H1 (cell line): ENCODE measurements around the gene FBXO2. TPM values are rescaled to one million over a fixed set of nuclear protein-coding genes. Genes with fewer than 3 reads are reported as not detected.

Experiments used
- ATF2 ChIP-seq: IDR thresholded peaks from 2 replicates; pipeline ENCODE4 v1.6.1; 2012; ENCODE audit warnings: low read length, inconsistent platforms
- BACH1 ChIP-seq: IDR thresholded peaks from 2 replicates; pipeline ENCODE4 v1.6.1; 2012; ENCODE audit warnings: low read length, improper control_type of control experiment
- BCL11A ChIP-seq, 2 experiments: IDR thresholded peaks; one replicate each; pipeline ENCODE4 v1.6.1; 2011; ENCODE audit warnings: low read depth in 2 of 2, low read length in 2 of 2, mild to moderate bottlenecking in 2 of 2
- POLR2A ChIP-seq, 2 experiments: IDR thresholded peaks; 1 replicate in 1 of 2; 2 replicates in 1 of 2; pipeline ENCODE4 v1.6.1; 2011; ENCODE audit warnings: low read depth in 2 of 2, low read length in 2 of 2, mild to moderate bottlenecking in 2 of 2; ENCODE audit errors: control extremely low read depth in 1 of 2
- RAD21 ChIP-seq, 2 experiments: IDR thresholded peaks in 1 of 2; conservative IDR thresholded peaks in 1 of 2; 2 replicates each; pipeline ENCODE4 v1.6.1; 2011; ENCODE audit warnings: low read depth in 2 of 2, low read length in 2 of 2, improper control_type of control experiment in 1 of 2, inconsistent platforms in 1 of 2, mild to moderate bottlenecking in 1 of 2, moderate library complexity in 1 of 2
- SAP30 ChIP-seq: fragments of 300-600 bp; sonication (generic); IDR thresholded peaks from 2 replicates; pipeline ENCODE4 v1.7.1; 2012; ENCODE audit warnings: low read length, moderate library complexity, mild to moderate bottlenecking, inconsistent platforms; ENCODE audit not compliant: insufficient read depth, insufficient replicate concordance
- TAF1 ChIP-seq: IDR thresholded peaks from 2 replicates; pipeline ENCODE4 v1.6.1; 2011; ENCODE audit warnings: mild to moderate bottlenecking, low read depth, low read length
- TCF12 ChIP-seq: IDR thresholded peaks from 2 replicates; pipeline ENCODE4 v1.6.1; 2011; ENCODE audit warnings: low read depth, mild to moderate bottlenecking, low read length
- TEAD4 ChIP-seq: IDR thresholded peaks from 2 replicates; pipeline ENCODE4 v1.6.1; 2012; ENCODE audit warnings: low read depth, low read length, inconsistent platforms, mixed read lengths
- USF2 ChIP-seq: IDR thresholded peaks from 2 replicates; pipeline ENCODE4 v1.6.1; 2011; ENCODE audit warnings: low read length, improper control_type of control experiment
- ZNF274 ChIP-seq: IDR thresholded peaks from 2 replicates; pipeline ENCODE4 v1.7.0; 2012; ENCODE audit warnings: low read length, borderline replicate concordance; ENCODE audit errors: extremely low read depth
- polyA plus RNA-seq, 7 experiments: library from polyadenylated mRNA; depleted of rRNA in 3 of 7; stranded (reverse) in 5 of 7; unstranded in 2 of 7; fragments of >200 nt in 5 of 7; fragments of 200-250 nt in 2 of 7; gene quantifications; 1 replicate in 5 of 7; 2 replicates in 1 of 7; 4 replicates in 1 of 7; pipeline versions ENCODE4 v1.2.1 to v1.2.3, GENCODE V29; 2011 to 2013; ENCODE audit warnings: missing spikeins in 2 of 7, mixed read lengths in 2 of 7
- total RNA-seq: library from RNA; stranded (reverse); fragmentation: NEBNext Ultra II Directional; extraction: Animal tissue kit (Norgen Biotek cat#: 25700); gene quantifications from 2 replicates; pipeline ENCODE4 v1.2.1, GENCODE V29; 2021

FBXO2 gene
- total and polyA plus RNA-seq, 2 of the 8 experiments (the other 6 are each of a cell fraction or from before 2014, with no cell fraction given), result 51.3 to 57.9 TPM

DNA sequence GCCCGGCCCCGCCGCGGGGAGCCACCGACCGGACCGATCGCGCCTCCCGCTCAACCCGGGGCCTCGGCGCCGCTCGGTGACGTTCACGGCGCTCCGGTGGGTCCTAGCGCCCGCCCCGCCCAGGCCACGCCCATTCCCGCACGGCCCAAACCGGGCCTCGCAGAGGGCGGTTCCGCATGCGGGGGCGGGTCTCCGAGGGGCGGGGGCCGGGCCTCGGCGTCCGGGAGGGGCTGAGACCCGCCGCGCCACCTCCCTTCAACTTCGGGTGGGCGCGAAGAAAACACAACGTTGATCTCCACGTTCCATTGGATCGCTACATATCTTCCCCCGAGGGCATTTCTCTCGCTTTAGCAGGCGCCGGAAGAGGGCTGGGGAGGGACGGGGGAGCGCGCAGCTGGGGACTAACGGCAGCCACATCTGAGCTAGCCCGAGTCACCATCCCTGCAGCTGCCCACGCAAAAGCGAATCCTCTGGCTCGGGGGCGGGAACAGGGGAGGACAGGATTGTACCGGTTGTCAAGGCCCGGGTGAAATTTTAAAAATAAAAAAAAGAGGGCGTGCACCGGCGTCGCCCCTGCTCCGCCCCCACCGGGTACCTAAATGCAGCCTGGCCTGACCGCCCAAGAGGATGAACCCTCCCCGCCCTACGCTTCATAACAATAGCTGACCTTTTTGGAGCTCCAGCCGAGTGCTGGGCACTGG, 27.0 kb upstream of the FBXO2 start, which contains the start of gene MAD2L2 (continued):
- TF ChIP-seq SAP30 (peak; percentile 40), TCF12 (no peak), TAF1 (peak; percentile 47), BCL11A (IDR thresholded peaks at IDR 0.05; ENCODE audit: low read depth in 2 of 2, low read length in 2 of 2) (no peak), TEAD4 (no peak), RAD21 (IDR thresholded peaks at IDR 0.05 in 1 of 2, conservative IDR thresholded peaks at IDR 0.05 in 1 of 2; ENCODE audit: low read depth in 2 of 2, low read length in 2 of 2) (no peak), ATF2 (no peak), USF2 (no peak), ZNF274 (no peak), POLR2A (IDR thresholded peaks at IDR 0.05; ENCODE audit: control extremely low read depth in 1 of 2, low read depth in 2 of 2, low read length in 2 of 2) (peak in 1 of 2 experiments; percentile 17; a peak in 1 of 3 replicates), BACH1 (0 out of 2 replicates have a peak, but pooled peaks have one; percentile 21)
